LNCAP (cell line): ENCODE measurements around the gene CD300C.

Experiments
- CTCF ChIP-seq: fragments of 450-650 bp; IDR thresholded peaks from 2 replicates; pipeline ENCODE4 v1.5.1; 2017; ENCODE audit warnings: mild to moderate bottlenecking

The CD300C gene

GRCh38 chr17:74513987-74514631, 31.8 kb downstream of the CD300C start:
- no peak for TF ChIP-seq CTCF

- TF ChIP-seq CTCF = no peak
These were observed 33.3 kb downstream of the CD300C start for GRCh38 chr17:74512624-74513091.

- TF ChIP-seq CTCF = no peak
These were observed 33.9 kb downstream of the CD300C start for GRCh38 chr17:74512036-74512435.

- no peak for TF ChIP-seq CTCF
These were observed 37.8 kb downstream of the CD300C start for GRCh38 chr17:74508156-74508555.

GRCh38 chr17:74502861-74503260, 43.1 kb downstream of the CD300C start:
- no peak for TF ChIP-seq CTCF

- no peak for TF ChIP-seq CTCF
These were observed 45.9 kb downstream of the CD300C start for GRCh38 chr17:74499992-74500391.

- TF ChIP-seq CTCF = no peak
These were observed 48.4 kb downstream of the CD300C start for GRCh38 chr17:74497471-74497870.
